GM12891 (cell line): ENCODE results near the gene MYH15.

ENCODE experiments used
- DNase-seq: peaks from one replicate; pipeline ENCODE4 v3.0.0; 2011; ENCODE audit warnings: low spot score; ENCODE audit not compliant: insufficient read length
- FAIRE-seq: peaks from 2 replicates; lab custom pipeline; 2011; peaks lifted over from hg19 to GRCh38; lab: Jason Lieb, UNC
- PAX5 ChIP-seq: IDR thresholded peaks from 2 replicates; pipeline ENCODE4 v1.6.1; 2011; ENCODE audit warnings: low read length, moderate library complexity, mild to moderate bottlenecking; ENCODE audit not compliant: insufficient read depth, severe bottlenecking
- POLR2A ChIP-seq: IDR thresholded peaks from 2 replicates; pipeline ENCODE4 v1.6.1; 2011; ENCODE audit warnings: low read depth, low read length, control low read depth
- POLR2AphosphoS5 ChIP-seq: IDR thresholded peaks from 2 replicates; pipeline ENCODE4 v1.6.1; 2011; ENCODE audit warnings: low read depth, low read length, control low read depth
- POU2F2 ChIP-seq: IDR thresholded peaks from 2 replicates; pipeline ENCODE4 v1.6.1; 2011; ENCODE audit warnings: low read depth, mild to moderate bottlenecking, control low read depth, low read length, moderate library complexity
- SPI1 ChIP-seq: IDR thresholded peaks from 2 replicates; pipeline ENCODE4 v1.6.1; 2011; ENCODE audit warnings: low read depth, low read length, control low read depth
- TAF1 ChIP-seq: IDR thresholded peaks from 2 replicates; pipeline ENCODE4 v1.6.1; 2011; ENCODE audit warnings: low read depth, low read length, control low read depth

The MYH15 gene

GRCh38 chr3:108412121-108412750, 98.2 kb downstream of the MYH15 start:
- DNase-seq (no peak), FAIRE-seq (no peak)
- TF ChIP-seq SPI1 = no peak
- no peak for TF ChIP-seq POU2F2
- no peak for TF ChIP-seq POLR2AphosphoS5
- TF ChIP-seq POLR2A = no peak
- TF ChIP-seq TAF1 = no peak
- TF ChIP-seq PAX5 = no peak

DNA sequence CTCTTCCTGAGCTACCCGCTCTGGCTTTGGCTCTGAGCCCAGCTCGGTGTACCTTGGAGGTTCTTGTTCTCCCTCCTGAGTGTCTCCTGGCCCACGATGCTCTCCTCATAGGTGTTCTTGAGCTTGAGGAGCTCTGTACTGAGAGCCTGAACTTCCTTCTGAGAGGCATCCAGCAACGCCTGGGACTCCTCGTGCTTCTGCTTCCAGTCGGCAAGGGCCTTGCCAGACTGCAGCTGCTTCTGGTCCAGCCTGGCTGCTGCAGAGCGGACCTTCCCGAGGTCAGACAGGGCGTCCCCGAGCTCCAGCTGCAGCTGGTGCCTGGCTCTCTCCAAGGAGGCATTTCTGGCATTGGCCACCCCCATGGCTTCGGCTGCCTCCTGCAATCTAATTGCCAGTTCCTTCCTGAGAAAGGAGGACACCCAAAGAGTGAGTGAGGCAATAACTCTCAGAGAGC, 99.8 kb downstream of the MYH15 start:
- DNase-seq (no peak), FAIRE-seq (no peak)
- no peak for TF ChIP-seq POLR2AphosphoS5
- TF ChIP-seq POLR2A = no peak
- TF ChIP-seq SPI1 = no peak
- no peak for TF ChIP-seq POU2F2
- no peak for TF ChIP-seq PAX5
- no peak for TF ChIP-seq TAF1

DNA sequence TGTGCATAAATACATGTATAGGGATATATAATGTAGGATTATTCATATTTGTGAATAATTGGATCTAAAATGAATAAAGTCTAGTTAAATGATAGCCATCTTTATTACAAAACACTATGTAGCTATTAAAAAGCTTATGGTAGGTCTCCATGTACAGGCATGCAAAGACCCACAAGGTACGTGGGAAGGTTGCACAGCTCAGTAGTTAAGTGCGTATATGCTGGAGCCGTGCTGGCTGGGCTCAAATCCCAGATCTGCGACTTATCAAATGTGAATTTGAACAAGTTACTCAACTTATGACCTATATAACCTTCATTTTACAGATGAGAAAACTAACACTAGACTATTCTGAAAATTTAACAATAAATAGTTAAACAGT, 100.6 kb downstream of the MYH15 start:
- DNase-seq (no peak), FAIRE-seq (no peak)
- TF ChIP-seq SPI1 (no peak), POLR2AphosphoS5 (no peak), TAF1 (no peak), POLR2A (no peak), PAX5 (no peak), POU2F2 (no peak)

DNA sequence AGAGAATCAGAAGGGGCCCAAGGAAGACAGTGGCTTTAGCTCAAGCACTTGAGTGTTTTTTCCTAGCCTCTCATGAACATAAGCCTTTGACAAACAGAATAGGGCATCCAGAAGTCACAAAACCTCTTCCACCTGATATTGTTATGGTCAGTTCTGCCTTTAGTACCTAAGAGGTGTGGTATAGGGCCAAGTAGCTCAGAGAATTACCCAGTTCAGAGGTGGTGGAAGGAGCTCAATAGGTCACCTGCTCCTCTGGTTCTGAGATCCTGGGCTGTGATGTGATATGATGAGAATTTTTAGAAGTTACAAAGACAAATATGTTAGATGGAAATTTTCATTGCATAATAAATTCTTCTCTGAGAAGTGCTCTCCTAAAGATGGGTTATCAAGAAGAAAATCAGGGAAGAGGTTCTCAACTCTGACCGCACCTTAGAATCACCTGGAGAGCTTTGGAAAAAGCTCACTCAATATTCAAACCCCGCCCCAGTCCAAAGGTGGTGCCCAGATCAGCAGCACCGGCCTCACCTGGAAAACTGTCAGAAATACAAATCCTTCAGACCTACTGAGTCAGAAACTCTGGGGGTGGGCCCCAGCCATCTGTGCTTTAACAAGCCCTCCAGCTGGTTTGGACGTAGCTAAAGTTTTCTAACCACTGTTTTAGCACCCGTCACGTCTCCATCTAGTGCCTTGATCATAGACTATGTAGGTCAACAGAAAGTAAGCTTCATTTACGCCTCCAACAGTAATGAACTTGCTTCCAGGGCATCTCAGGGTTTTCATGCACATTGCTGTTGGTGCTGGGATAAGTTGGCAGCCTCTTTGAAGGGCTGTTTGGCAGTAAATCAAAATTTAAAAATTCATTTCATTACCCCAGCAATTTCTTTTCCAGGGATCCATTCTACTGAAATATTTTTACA, 101.3 kb downstream of the MYH15 start:
- no peak for FAIRE-seq
- DNase-seq = no peak
- no peak for TF ChIP-seq PAX5
- no peak for TF ChIP-seq POLR2A
- no peak for TF ChIP-seq POU2F2
- no peak for TF ChIP-seq POLR2AphosphoS5
- TF ChIP-seq SPI1 = no peak
- no peak for TF ChIP-seq TAF1

- TF ChIP-seq TAF1 (no peak), PAX5 (no peak), POU2F2 (no peak), POLR2AphosphoS5 (no peak), SPI1 (no peak), POLR2A (no peak)
- FAIRE-seq = no peak
- DNase-seq = no peak
Measured at GRCh38 chr3:108407886-108408285, 102.5 kb downstream of the MYH15 start.

- FAIRE-seq (peak; percentile 93), DNase-seq (no peak)
- TF ChIP-seq TAF1 (no peak), SPI1 (no peak), PAX5 (no peak), POLR2AphosphoS5 (no peak), POLR2A (no peak), POU2F2 (no peak)
Measured at GRCh38 chr3:108406661-108407206, 103.7 kb downstream of the MYH15 start.

- DNase-seq (no peak), FAIRE-seq (no peak)
- TF ChIP-seq PAX5 = no peak
Measured at GRCh38 chr3:108406063-108406660, 104.2 kb downstream of the MYH15 start.

DNA sequence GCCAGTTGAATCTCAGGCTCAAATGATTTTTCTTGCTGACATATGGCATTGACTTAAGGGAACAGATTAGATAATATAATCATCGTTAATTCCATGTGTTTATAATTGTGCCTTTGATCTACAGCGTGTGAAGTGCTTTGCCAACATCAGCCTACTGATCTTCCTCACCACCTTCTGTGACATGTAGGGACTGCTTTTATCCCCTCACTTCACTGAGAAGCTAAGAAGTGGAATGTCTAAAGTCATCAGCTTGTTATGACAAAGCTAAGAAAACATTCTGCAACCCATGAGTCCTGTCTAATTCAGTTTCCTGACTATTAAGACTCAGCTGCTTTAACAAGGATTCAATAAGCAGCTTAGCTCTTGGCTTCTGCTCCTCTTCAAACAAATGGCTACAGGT, 106.0 kb downstream of the MYH15 start:
- FAIRE-seq (no peak), DNase-seq (no peak)
- TF ChIP-seq POLR2A = no peak
- no peak for TF ChIP-seq POU2F2
- no peak for TF ChIP-seq TAF1
- no peak for TF ChIP-seq POLR2AphosphoS5
- TF ChIP-seq SPI1 = no peak
- TF ChIP-seq PAX5 = no peak

- TF ChIP-seq POLR2AphosphoS5 (no peak), SPI1 (no peak), POU2F2 (no peak), PAX5 (no peak), POLR2A (no peak), TAF1 (no peak)
- FAIRE-seq = no peak
- no peak for DNase-seq
Measured at GRCh38 chr3:108403686-108404345, 106.6 kb downstream of the MYH15 start.
